ENCODE results near the gene TGFBR1. TPM values are rescaled to one million over a fixed set of nuclear protein-coding genes. Genes with fewer than 3 reads are reported as not detected.

TGFBR1 gene
- total RNA-seq, 5 donors from 2014 or later (not counting 1 experiment from before 2014, with no cell fraction given), result 22.3 to 36.9 (median 31.7) TPM

GRCh38 chr9:99133145-99133544, 28.2 kb downstream of the TGFBR1 start:
- H3K27ac ChIP-seq (ENCODE audit: low read length), result no peak overlapping the region
- peaks cover 0 to 20% of the 10 kb centered on the region in 2 donors for H3K36me3 ChIP-seq (ENCODE audit: control insufficient read depth in 2 of 2, extremely low read depth in 1 of 2, insufficient read depth in 1 of 2, low read length in 1 of 2)
- no peak overlapping the region for H3K4me3 ChIP-seq (ENCODE audit: control insufficient read depth in 1 of 2, extremely low read depth in 1 of 2, low read length in 1 of 2)
- peaks cover 24% of the 10 kb centered on the region for H3K36me3 Mint-ChIP-seq
- peaks cover 35 to 73% of the 10 kb centered on the region in 2 experiments for H3K4me1 ChIP-seq (ENCODE audit: control insufficient read depth in 1 of 2, extremely low read depth in 1 of 2, insufficient read depth in 2 of 2, low read length in 2 of 2)
- no CpG with 5 or more reads among the region's 2 CpGs for WGBS (ENCODE audit: insufficient coverage)
- H3K27me3 Mint-ChIP-seq, result no peaks in the 10 kb centered on the region
- ChIA-PET POLR2A (interaction anchor here (0.6 to 0.7 kb wide), 4 partner anchors 15 to 130 kb away, joined by 4 to 14 read pairs (median 8); no protein-coding TSS in a partner anchor), CTCF (interaction anchor here (0.5 to 2.3 kb wide), 6 partner anchors 30 to 281 kb away, joined by 3 to 8 read pairs (median 4); no protein-coding TSS in a partner anchor)
- H3K9me3 ChIP-seq, result no peaks in the 10 kb centered on the region
- peak overlapping the region; percentile 17 to 44 for H3K27ac Mint-ChIP-seq
- H3K9me3 Mint-ChIP-seq, result no peaks in the 10 kb centered on the region
- DNase-seq (no peak), ATAC-seq (replicated peaks in 1 of 4) (no peak)
- no peaks in the 10 kb centered on the region for H3K27me3 ChIP-seq (replicated peaks in 1 of 2; ENCODE audit: control insufficient read depth in 2 of 2, extremely low read depth in 1 of 2, insufficient read depth in 2 of 2, low read length in 1 of 2)
- H3K4me1 Mint-ChIP-seq, result peaks cover 80 to 86% (median 84%) of the 10 kb centered on the region in 3 donors
- no peak overlapping the region for H3K4me3 Mint-ChIP-seq

GRCh38 chr9:99134893-99135341, 30.0 kb downstream of the TGFBR1 start:
- no peak overlapping the region for H3K4me3 ChIP-seq (ENCODE audit: control insufficient read depth in 1 of 2, extremely low read depth in 1 of 2, low read length in 1 of 2)
- peak overlapping the region; percentile 62 for H3K27ac ChIP-seq (ENCODE audit: low read length)

GRCh38 chr9:99135456-99135855, 30.5 kb downstream of the TGFBR1 start:
- peak; percentile 89 to 96 (median 92) for ATAC-seq (replicated peaks in 1 of 4)
- H3K9me3 Mint-ChIP-seq, result no peaks in the 10 kb centered on the region
- H3K9me3 ChIP-seq, result no peaks in the 10 kb centered on the region

More at GRCh38 chr9:99134893-99135341, 30.0 kb downstream of the TGFBR1 start:
- ATAC-seq (replicated peaks in 1 of 4) (peak; percentile 29 to 69 (median 42)), DNase-seq (peak in 7 of 35 experiments; percentile 6 to 51 (median 20))
- Histone ChIP-seq H3K9me3 (no peaks in the 10 kb centered on the region), H3K4me1 (ENCODE audit: control insufficient read depth in 1 of 2, extremely low read depth in 1 of 2, insufficient read depth in 2 of 2, low read length in 2 of 2) (peaks cover 33 to 58% of the 10 kb centered on the region in 2 experiments), H3K36me3 (ENCODE audit: control insufficient read depth in 2 of 2, extremely low read depth in 1 of 2, insufficient read depth in 1 of 2, low read length in 1 of 2) (peaks cover 0 to 26% of the 10 kb centered on the region in 2 donors), H3K27me3 (replicated peaks in 1 of 2; ENCODE audit: control insufficient read depth in 2 of 2, extremely low read depth in 1 of 2, insufficient read depth in 2 of 2, low read length in 1 of 2) (no peaks in the 10 kb centered on the region)
- peak overlapping the region; percentile 25 to 69 (median 52) for H3K4me3 Mint-ChIP-seq
- H3K4me1 Mint-ChIP-seq, result peaks cover 78 to 82% (median 78%) of the 10 kb centered on the region in 3 donors
- ChIA-PET CTCF (interaction anchor here (0.6 to 1.5 kb wide), 10 partner anchors 7 to 1462 kb away, joined by 3 to 8 read pairs (median 3); no protein-coding TSS in a partner anchor), POLR2A (interaction anchor here (0.6 to 1.6 kb wide), 5 partner anchors 16 to 851 kb away, joined by 3 to 9 read pairs (median 5); no protein-coding TSS in a partner anchor)
- H3K27ac Mint-ChIP-seq, result peak overlapping the region; percentile 90 to 92
- H3K9me3 Mint-ChIP-seq, result no peaks in the 10 kb centered on the region
- H3K27me3 Mint-ChIP-seq, result no peaks in the 10 kb centered on the region
- peaks cover 32% of the 10 kb centered on the region for H3K36me3 Mint-ChIP-seq

GRCh38 chr9:99137225-99137624, 32.3 kb downstream of the TGFBR1 start:
- H3K27me3 ChIP-seq (replicated peaks in 1 of 2; ENCODE audit: control insufficient read depth in 2 of 2, extremely low read depth in 1 of 2, insufficient read depth in 2 of 2, low read length in 1 of 2), result no peaks in the 10 kb centered on the region
- H3K36me3 ChIP-seq (ENCODE audit: control insufficient read depth in 2 of 2, extremely low read depth in 1 of 2, insufficient read depth in 1 of 2, low read length in 1 of 2), result peaks cover under 1 to 38% of the 10 kb centered on the region in 2 donors
- no peaks in the 10 kb centered on the region for H3K9me3 ChIP-seq
- no peak for DNase-seq
- peak overlapping the region; percentile 63 to 92 for H3K27ac Mint-ChIP-seq
- CTCF ChIA-PET, result interaction anchor here (0.5 to 8.9 kb wide), 10 partner anchors 18 to 1270 kb away, joined by 3 to 108 read pairs (median 5); no protein-coding TSS in a partner anchor
- H3K4me1 Mint-ChIP-seq, result peaks cover 71 to 73% (median 72%) of the 10 kb centered on the region in 3 donors
- H3K27me3 Mint-ChIP-seq, result no peaks in the 10 kb centered on the region
- POLR2A ChIA-PET, result interaction anchor here (1.1 to 1.6 kb wide), 2 partner anchors 11 to 23 kb away, joined by 3 read pairs; no protein-coding TSS in a partner anchor
- no peak for ATAC-seq (replicated peaks in 1 of 4)
- H3K27ac ChIP-seq (ENCODE audit: low read length), result peak overlapping the region; percentile 62
- H3K4me3 Mint-ChIP-seq, result peak overlapping the region in 2 of 3 donors; percentile 1 to 32
- WGBS (ENCODE audit: insufficient coverage), result no CpG with 5 or more reads among the region's 3 CpGs
- peaks cover 40% of the 10 kb centered on the region for H3K36me3 Mint-ChIP-seq
- H3K4me3 ChIP-seq (ENCODE audit: control insufficient read depth in 1 of 2, extremely low read depth in 1 of 2, low read length in 1 of 2), result no peak overlapping the region
- peaks cover 25 to 40% of the 10 kb centered on the region in 2 experiments for H3K4me1 ChIP-seq (ENCODE audit: control insufficient read depth in 1 of 2, extremely low read depth in 1 of 2, insufficient read depth in 2 of 2, low read length in 2 of 2)
- H3K9me3 Mint-ChIP-seq, result no peaks in the 10 kb centered on the region

More at GRCh38 chr9:99135456-99135855, 30.5 kb downstream of the TGFBR1 start:
- peak in 14 of 35 experiments; percentile 4 to 62 (median 10) for DNase-seq
- H3K27me3 ChIP-seq (replicated peaks in 1 of 2; ENCODE audit: control insufficient read depth in 2 of 2, extremely low read depth in 1 of 2, insufficient read depth in 2 of 2, low read length in 1 of 2), result no peaks in the 10 kb centered on the region
- H3K4me3 ChIP-seq (ENCODE audit: control insufficient read depth in 1 of 2, extremely low read depth in 1 of 2, low read length in 1 of 2), result no peak overlapping the region
- POLR2A ChIA-PET, result interaction anchor here in 1 of 2 donors (0.6 to 1.6 kb wide), 5 partner anchors 16 to 1473 kb away, joined by 3 to 9 read pairs (median 8); no protein-coding TSS in a partner anchor
- H3K27ac Mint-ChIP-seq, result peak overlapping the region; percentile 90 to 92
- H3K4me3 Mint-ChIP-seq, result peak overlapping the region; percentile 25 to 69 (median 52)
- H3K36me3 Mint-ChIP-seq, result peaks cover 35% of the 10 kb centered on the region
- peaks cover 0 to 24% of the 10 kb centered on the region in 2 donors for H3K36me3 ChIP-seq (ENCODE audit: control insufficient read depth in 2 of 2, extremely low read depth in 1 of 2, insufficient read depth in 1 of 2, low read length in 1 of 2)
- H3K4me1 ChIP-seq (ENCODE audit: control insufficient read depth in 1 of 2, extremely low read depth in 1 of 2, insufficient read depth in 2 of 2, low read length in 2 of 2), result peaks cover 29 to 53% of the 10 kb centered on the region in 2 experiments
- H3K27ac ChIP-seq (ENCODE audit: low read length), result peak overlapping the region; percentile 62
- H3K27me3 Mint-ChIP-seq, result no peaks in the 10 kb centered on the region
- CTCF ChIA-PET, result interaction anchor here (0.7 to 8.3 kb wide), 11 partner anchors 8 to 882 kb away, joined by 3 to 106 read pairs (median 4); no protein-coding TSS in a partner anchor
- H3K4me1 Mint-ChIP-seq, result peaks cover 75 to 82% (median 75%) of the 10 kb centered on the region in 3 donors
- 36% methylated on average over 2 of the region's 4 CpGs for WGBS (ENCODE audit: insufficient coverage)

- Histone ChIP-seq H3K9me3 (no peaks in the 10 kb centered on the region), H3K4me3 (ENCODE audit: control insufficient read depth in 1 of 2, extremely low read depth in 1 of 2, low read length in 1 of 2) (no peak overlapping the region), H3K27ac (ENCODE audit: low read length) (no peak overlapping the region), H3K36me3 (ENCODE audit: control insufficient read depth in 2 of 2, extremely low read depth in 1 of 2, insufficient read depth in 1 of 2, low read length in 1 of 2) (peaks cover 6 to 41% of the 10 kb centered on the region in 2 donors), H3K4me1 (ENCODE audit: control insufficient read depth in 1 of 2, extremely low read depth in 1 of 2, insufficient read depth in 2 of 2, low read length in 2 of 2) (peaks cover 23 to 35% of the 10 kb centered on the region in 2 experiments), H3K27me3 (replicated peaks in 1 of 2; ENCODE audit: control insufficient read depth in 2 of 2, extremely low read depth in 1 of 2, insufficient read depth in 2 of 2, low read length in 1 of 2) (no peaks in the 10 kb centered on the region)
- no peaks in the 10 kb centered on the region for H3K27me3 Mint-ChIP-seq
- H3K27ac Mint-ChIP-seq, result peak overlapping the region; percentile 8
- DNase-seq (no peak), ATAC-seq (replicated peaks in 1 of 4) (no peak)
- POLR2A ChIA-PET, result no interaction called here
- peaks cover 40% of the 10 kb centered on the region for H3K36me3 Mint-ChIP-seq
- no peaks in the 10 kb centered on the region for H3K9me3 Mint-ChIP-seq
- WGBS (ENCODE audit: insufficient coverage), result 81% methylated on average over 2 of the region's 7 CpGs
- H3K4me3 Mint-ChIP-seq, result peak overlapping the region in 1 of 3 donors; percentile 32
- peaks cover 66 to 71% (median 68%) of the 10 kb centered on the region in 3 donors for H3K4me1 Mint-ChIP-seq
- CTCF ChIA-PET, result interaction anchor here (0.6 to 8.9 kb wide), 9 partner anchors 12 to 1506 kb away, joined by 3 to 108 read pairs (median 7); no protein-coding TSS in a partner anchor
Observed at GRCh38 chr9:99137891-99138290, 33.0 kb downstream of the TGFBR1 start.
